Inflammatory macrophage treated with lipopolysaccharide for 1 hour (primary cell): Measurements from ENCODE around the gene EPHA6.

Experiments
- DNase-seq, 2 donors: peaks; one replicate each; pipeline ENCODE4 v3.0.0-alpha.2; 2020 to 2022

The EPHA6 gene

DNA sequence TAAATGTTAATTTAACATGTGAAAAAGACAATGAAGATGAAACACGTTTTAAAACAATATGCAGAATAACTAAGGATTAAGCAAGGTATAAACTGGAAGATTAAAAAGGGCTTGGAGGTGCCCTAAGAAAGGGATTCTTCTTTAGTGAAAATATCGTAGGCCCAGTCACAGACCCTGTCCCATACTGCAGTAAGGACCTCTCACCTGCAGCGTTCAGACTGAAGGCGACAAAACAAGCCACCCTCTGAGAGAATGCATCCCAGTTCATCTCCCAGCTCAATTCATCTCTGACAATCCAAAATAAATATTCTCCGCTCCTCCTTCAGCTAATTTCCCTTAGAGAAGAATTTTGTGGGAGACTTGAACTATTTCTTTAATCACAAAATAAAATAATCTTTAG is 847.9 kb downstream of the EPHA6 start:
- no peak for DNase-seq

DNA sequence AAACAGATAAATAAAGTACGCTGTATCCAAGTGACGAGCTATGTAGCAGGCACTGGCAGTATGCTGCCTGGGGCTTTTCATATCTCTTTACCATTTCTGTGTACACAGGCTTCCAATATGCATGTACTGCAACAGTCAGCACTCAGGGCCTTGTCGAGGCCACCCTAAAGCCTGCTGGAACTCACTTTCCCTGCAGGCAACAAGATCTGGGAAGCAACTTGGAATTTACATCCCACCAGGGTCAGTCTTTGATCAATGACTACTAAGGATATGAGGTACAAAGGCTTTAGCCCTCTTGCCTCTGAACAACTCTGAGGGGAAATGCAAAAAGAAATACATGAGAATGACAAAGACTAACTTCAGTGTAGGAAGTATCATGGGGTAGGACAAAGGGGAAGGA is 848.4 kb downstream of the EPHA6 start:
- DNase-seq = no peak

DNA sequence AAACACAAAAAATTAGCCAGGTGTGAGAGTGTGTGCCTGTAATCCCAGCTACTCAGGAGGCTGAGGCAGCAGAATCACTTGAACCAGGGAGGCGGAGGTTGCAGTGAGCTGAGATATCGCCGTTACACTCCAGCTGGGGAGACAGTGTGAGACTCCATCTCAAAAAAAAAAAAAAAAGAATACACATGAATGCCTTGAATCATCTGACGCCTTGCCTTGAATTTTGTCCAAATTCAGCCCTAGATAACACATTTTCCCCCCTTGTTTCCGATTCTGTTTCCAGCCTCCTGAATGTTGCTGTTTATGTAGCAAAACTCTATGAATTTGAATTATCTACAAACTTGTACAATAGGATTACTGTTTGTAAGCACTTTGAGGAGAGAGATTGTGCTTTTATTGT is 851.5 kb downstream of the EPHA6 start:
- no peak for DNase-seq

DNA sequence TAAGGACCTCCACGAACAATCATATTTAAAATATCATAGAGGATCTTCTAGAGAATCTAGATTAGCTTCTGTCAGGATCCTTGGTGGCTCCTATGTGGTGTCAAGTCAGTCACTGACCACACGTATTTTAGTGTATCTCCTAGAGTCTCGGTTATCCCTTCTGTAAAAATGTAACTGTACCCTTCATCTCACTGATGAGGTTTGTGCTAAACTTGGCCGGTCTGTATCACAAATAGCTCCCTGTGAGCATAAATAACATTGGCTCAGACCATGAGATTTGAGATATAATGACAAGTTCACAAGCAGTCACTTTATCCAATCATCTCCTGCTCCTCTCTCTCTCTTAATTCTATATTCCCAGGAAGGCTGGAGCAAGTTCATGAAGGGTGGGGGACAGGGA is 856.6 kb downstream of the EPHA6 start:
- DNase-seq = no peak

DNA sequence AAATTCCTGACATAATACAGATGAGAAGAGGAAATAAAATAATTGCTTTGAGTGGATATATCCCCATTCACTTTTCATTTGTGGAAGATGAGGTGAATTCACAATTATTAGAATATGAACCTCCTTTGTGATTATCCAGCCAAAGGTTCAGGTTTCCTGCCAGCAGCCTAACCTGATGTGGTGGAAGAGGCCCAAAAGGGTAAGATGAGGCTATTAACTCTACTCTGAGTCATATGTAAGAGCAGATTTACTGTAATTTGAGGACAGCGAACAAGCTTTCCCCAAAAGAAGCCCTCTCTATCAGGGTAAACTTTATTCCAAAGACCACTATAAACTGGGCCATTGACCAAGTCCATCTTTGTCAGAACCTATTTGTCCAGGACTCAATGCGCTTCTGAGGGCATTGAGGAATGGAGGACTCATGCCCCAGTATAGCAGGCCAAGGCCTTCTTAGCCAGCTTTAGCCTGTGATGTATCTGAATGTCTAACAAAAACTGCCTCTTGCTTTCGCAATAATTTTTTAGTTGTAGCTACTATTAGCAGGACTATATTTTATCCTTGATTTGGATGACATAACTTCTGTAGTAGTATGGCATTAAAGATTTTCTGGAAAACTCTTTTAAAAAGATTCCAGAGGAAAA is 859.1 kb downstream of the EPHA6 start:
- no peak for DNase-seq

DNA sequence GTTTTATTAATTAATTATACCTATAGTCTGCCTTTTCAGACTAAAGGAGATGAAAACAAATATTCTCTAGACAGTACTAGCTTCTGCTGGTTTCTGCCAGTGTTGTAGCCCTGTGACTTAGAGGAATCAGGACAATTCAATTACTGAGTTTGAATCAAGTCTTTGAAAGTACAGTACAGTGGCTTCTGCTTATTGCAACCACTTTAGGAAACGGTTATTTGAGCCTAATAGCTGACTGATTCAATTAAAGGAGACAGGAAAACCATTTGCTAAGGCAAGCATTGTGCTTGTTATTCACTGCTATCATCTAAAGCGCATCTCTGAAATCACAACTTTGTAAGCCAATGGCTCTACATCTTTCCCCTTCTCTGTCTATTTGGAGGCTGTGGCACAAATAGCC is 860.1 kb downstream of the EPHA6 start:
- DNase-seq = no peak

DNA sequence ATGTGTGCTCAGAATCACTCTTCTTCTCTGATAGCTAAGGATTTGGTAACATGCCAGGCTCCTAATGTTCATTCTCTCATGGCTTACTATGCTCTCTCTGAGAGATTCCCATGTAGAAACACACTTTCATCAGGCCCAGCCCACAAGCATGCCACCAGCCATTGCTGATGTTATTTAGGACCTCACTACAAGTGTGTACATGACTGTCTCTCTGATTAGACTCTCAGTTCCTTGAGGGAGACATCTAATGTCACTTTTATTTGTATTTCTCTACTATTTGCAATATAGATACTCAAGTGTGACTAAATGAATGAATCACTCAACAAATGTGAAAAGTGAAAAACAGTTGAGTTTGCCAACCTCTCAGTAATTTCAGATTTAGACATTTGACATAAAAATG is 865.8 kb downstream of the EPHA6 start:
- DNase-seq = no peak

DNA sequence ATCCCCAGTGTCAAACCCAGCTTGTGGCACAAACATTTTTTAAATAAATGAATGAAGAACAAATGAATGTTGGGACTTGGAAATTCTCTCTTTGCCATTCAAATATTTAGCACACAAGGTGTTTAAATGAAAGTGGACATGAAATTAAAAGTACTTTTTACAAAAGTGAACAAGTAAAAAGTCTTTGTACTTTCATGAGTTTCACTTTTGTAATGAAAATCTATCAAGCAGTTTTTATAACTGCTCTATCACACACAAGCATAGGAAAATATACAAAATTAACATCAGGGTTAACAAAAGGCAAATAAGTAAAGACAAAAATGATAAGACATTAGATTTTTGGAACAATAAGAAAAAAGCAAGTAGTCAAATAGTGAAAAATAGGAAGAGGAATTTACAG is 866.3 kb downstream of the EPHA6 start:
- DNase-seq = no peak

DNA sequence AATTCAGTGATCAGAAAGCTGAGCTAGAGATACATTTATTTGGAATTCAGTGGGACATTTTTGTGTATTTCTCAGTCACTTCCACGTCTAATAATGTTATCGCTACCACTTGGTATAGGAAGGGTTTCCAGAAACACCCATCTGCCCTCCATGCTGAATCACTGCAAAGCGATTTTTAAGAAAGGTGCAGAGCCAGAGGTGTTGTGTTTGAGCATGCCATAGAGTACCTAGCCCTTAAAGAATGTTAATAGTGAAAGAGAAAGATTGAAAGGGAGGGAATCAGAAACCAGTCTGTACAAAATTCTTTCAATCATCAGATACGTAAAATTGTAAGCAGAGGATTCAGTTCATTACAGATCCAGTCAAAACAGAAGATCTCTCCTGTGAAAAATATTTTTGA is 870.1 kb downstream of the EPHA6 start:
- DNase-seq = no peak

DNA sequence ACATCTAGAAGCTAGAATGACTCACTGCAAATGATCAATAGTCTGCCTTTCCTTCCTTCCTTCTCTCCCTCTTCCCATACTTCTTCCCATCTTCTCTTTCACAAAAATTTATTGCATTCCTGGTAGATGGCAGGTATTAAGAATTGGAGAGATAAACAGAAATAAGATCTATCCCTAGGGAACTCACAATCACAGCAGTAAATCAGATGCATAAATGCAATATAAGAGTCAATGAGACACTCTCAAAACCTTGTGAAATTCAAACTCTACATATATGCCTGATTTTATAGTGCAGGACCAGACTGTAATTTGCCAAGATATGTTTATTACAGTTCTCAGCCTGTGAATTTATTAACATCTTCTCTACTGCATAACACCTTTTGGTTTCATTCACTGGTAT is 871.9 kb downstream of the EPHA6 start:
- no peak for DNase-seq

DNA sequence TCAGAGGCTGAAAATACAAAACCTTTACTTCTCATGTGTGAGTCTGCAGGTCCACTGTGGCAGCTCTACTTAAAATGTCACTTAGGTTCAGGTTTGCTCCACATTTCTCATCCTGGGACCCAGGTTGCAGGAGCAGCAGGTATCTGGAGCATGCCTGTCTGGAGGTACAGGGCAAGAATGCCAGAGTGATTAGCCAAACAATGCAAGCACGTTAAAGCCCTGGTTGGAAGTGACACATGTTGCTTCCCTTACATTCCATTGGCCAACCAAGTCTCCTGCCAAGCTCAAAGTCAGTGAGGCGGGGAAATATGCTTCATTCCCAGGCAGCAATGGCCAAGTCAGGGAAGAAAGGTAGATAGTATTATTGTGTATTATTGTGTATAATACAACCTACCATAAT is 873.3 kb downstream of the EPHA6 start:
- no peak for DNase-seq

DNA sequence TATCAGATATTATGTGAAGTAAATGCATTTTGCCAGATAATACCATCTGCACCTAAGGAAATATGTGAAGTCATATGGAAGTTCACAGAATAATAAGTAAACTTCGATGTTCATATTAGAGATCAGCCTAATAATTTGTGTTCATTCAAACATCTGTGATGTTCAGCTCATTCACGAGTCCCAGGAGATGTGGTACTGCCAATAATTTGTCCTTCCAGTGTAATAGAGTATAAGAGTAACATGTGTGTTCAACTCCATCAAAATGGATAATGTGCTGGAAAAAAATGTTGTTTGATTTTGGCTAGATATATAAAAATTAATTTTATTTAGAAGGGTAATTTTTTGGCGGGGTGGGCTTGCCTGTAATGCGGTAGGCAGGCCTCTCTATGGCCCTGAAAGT is 874.7 kb downstream of the EPHA6 start:
- DNase-seq = no peak

DNA sequence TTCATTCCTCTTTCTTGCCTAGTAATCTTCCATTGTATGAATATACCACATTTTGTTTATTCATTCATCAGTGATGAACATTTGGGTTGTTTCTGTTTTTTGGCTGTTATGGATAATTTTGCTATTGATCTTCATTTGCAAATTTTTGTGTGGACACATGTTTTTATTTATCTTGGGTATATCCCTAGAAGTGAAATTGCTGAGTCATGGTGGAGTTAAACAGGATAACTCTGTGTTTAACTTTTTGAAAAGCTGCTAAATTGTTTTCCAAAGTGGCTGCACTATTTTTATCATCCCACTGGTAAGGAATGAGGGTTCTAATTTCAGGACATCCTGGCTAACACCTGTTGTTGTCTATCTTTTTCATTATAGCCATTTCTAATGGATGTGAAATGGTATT is 875.6 kb downstream of the EPHA6 start:
- no peak for DNase-seq

DNA sequence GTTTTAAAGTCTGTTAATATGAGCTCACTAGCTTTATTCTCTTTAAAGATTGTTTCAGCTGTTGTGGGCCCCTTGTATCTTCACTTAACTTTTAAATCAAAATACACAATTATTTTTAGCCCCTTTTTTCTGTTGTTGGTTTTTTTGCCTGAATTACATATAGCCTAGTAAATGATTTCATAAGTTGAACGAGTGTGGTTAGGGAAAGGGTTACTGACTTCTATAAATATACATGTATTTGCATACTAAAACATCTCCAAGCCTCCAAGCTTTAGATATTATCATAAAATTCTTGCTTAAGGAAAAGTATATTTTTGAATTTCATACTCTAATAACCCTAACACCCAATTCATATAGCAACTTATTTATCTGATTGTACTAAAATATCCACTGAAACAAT is 877.0 kb downstream of the EPHA6 start:
- DNase-seq = no peak

DNA sequence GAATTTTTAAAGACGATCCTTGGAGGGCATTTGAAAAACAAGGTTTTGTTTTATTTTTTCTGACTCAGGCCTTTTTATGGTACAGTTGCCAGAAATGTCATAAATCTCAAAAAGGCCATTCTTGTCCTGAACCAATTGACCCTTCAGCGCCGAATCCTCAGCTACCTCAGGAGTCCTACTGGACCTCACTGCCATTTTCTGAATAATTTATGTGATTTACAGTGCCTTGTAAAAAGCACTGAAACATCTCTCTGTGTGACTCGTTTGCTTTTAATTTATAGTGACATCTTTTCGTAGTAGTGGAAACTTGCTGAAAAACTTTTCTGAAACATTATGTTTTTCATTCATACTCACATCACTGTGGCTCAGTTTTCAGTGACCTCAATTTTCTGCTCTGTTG is 878.0 kb downstream of the EPHA6 start:
- no peak for DNase-seq

DNA sequence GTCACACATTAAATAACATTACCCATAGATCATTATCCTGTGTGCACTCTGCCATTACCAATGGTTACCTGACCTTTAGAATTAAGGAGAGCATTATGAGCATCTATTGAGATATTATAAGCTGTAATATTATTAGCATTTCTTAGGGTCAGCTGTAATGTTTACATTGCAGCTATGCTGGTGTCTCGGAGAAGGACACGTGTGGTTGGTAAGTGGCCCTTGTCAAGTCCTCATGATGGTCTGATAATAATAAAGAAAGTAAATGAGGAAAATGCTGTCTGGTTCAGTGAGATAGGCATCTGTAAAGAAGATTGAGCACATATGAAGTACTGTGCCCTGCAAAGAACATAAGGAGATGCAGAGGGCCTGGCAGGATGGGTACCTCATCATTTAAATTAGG is 878.4 kb downstream of the EPHA6 start:
- DNase-seq = no peak

DNA sequence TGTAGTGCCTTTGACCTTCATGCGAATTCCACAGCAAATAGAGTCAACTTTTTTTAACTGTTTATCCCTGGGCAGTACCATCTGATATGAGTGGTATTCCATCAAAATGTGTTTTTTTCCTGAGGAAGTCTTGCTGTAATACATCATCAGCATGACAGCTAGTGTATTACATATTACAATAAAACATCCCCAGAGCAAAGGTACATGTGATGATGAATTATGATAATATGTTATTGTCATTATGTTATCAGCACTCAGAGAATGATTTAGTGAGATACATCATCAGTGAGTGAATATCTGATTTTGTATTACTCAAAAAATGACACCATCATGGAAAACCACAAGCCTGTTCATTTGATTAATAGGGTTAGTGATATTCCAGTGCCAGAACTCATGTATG is 880.5 kb downstream of the EPHA6 start:
- no peak for DNase-seq

DNA sequence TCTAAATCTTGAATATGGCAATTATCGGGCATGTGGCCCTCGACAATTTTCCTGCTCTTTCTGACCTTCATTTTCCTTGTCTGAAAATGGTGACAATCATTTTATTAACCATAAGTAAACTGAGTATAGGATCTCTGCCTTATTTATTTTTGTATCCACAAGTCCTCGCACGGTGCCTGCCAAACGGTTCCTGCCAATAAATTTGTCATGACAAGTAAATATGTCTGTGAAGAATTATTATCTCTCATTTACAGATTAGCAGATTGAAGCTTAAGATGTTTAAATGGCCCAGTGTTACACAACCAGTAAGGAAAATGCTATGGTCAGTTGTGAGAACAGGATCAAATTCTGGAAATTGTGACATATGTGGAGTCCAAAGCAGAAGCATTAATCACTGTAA is 884.3 kb downstream of the EPHA6 start:
- no peak for DNase-seq

DNA sequence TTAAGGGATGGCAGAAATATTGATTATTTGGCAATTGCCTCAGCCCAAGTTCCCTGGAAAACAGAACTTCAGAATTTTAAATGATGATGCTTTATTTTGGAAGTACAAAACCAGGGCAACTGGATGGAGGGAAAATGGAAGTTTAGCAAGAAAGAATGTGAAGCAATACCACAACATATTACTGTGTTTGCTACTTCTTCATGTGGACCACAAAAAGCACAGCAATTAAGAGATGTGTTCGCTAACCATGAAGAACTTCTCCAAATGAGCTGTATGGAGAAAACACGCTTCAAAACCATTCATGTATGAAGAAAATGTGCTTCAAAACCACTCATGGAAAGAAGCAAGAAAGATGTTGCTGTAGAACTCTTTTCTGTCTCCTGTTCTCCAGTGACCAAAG is 885.5 kb downstream of the EPHA6 start:
- no peak for DNase-seq

DNA sequence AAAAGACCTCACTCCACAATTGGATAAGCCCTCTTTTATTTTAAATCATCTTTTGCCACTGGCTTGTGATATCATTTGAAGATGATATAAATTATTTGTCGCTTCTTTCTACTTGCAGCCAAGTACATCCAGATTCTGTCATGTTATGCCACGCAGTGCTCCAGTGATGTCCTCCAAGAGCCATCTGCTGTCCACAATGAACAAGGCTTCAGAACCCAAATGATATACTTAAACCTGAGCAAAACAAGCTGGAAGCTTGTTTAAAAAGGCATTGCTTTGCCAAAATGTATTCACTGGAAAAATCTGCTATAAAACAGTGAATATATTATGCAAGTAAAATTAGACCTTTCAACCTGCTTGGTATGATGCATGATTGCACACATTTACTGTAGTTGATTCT is 891.4 kb downstream of the EPHA6 start:
- no peak for DNase-seq

DNA sequence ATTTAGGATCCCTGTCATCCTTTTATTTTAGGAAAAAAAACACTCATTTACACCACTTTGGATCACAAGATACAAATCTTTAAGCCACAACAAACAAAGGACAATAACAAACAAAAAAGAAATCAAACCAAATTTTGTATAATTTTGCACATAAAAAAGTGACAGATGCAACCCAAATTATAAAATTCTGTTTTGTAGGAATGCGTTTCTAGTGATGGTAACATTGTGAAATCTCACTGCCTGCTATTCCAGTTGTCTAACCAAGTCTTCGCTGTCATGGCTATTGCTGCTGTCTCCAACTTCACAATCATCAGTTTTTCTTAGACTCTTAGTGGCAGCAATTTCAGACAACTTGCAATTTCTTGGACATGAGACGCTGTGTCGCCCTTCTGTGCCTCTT is 891.8 kb downstream of the EPHA6 start:
- no peak for DNase-seq

DNA sequence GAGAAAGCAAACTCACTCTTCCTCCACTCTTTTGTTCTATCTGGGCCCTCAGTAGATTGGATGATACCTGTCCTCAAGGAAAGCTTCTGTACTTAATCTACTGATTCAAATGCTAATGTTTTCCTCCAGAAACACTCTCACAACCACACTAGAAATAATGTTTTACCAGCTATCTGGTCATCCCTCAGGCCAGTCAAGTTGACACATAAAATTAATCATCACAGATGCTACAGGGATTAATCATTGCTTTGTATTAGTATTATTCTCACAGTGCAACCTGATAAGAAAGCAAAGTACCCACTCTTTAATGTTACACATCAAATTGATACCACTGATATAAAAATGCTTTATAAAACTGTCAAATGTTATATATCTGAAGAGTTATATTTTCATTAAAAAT is 897.3 kb downstream of the EPHA6 start:
- no peak for DNase-seq

DNA sequence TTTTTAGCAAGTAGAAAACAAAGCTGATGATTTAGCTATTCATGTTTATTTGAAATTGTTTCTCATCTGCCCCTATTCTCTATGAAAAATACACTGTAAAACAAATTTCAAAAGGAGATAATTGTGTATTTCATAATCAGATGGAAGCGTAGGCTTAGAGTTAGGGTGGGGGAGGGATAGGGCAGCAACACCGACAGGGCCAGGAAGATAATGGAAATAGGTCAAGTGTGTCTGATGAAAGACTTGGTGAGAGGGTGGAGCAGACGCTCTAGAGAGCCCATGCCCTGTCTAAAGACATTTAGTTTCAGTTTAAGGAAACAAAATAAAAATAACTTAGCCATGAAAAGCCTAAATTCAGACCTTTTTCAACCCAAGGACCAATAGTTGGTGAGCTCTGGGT is 898.5 kb downstream of the EPHA6 start:
- no peak for DNase-seq

DNA sequence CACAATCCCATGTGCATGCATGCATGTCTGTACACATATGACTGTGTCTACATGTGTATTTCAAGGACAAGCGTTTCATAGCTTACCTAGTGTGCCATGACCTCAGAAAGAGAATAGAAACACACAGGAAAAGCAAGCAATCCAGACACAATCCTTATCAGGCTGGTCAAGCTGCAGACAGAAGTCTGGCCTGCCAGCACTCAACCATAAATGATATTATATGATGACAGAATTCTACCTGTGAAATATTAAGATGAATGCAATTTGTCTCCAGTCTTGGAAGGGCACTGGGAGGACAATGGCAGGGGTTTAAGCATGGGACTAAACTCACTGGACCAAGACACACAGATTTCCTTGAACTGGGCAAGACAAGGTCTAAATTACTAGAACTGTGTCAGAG is 899.2 kb downstream of the EPHA6 start:
- no peak for DNase-seq

DNA sequence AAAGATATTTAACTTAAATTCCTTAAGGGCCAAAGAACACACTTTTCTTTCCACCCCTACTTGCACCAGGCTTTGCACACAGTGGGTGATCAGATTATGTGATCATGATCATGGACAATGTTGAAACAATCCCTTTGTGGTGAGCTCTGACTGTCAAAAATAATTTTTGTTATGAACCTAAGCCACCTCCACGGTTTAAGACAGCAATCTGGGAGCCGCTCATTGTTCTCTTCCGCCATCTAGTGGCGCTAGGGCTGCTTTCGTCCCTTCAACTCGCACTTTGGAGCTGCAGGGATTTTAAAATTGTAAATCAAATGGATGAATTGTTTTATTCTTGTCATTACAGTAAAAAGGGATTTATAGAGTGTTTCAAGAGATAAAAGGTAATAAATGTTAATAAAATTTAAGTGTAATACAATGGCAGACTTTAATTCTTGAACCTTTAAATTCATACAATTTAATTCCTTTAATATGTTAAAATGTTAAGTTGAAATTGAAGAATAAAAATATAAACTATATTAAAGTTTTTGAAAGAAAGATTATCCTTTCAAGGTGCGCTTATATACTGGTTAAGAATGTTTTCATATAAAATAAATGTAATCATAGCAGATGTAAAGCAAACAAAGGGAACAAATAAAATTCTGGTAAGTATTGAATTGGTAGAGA is 904.9 kb downstream of the EPHA6 start:
- peak; percentile 35 to 77 for DNase-seq
